Stimulated activated naive CD4-positive, alpha-beta T cell treated with Interleukin-2 at 50 U/mL for 16 hours (primary cell): Measurements from ENCODE around the gene CEACAM18.
"Not testable (repeated sequence)": the region's sequence is repeated elsewhere in the genome, so short reads cannot be mapped to it uniquely, and the experiment has no call there.

Experiments used
- DNase-seq: peaks from one replicate; lab custom pipeline; 2025; lab: John Stamatoyannopoulos, UW

The CEACAM18 gene

GRCh38 chr19:51478381-51479234, at the start of gene CEACAM18:
Gene CEACAM18, plus strand, starts transcription at chr19:51478539.
- no peak for DNase-seq

DNA sequence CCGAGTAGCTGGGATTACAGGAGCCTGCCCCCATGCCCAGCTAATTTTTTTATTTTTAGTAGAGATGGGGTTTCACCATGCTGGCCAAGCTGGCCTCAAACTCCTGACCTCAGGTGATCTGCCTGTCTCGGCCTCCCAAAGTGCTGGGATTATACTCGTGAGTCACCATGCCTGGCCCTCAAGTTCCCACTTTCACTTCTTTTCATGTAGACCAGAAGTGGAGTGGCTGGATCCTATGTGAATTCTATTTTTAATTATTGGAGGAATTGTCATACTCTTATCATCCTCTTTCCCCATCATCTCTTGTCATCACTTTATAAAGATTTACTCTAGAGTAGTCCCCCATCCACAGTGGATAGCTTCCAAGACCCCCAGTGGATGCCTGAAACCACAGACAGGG, 48.1 kb upstream of the CEACAM18 start:
- DNase-seq, result no peak

GRCh38 chr19:51431124-51431523, 47.2 kb upstream of the CEACAM18 start:
- no peak for DNase-seq

DNA sequence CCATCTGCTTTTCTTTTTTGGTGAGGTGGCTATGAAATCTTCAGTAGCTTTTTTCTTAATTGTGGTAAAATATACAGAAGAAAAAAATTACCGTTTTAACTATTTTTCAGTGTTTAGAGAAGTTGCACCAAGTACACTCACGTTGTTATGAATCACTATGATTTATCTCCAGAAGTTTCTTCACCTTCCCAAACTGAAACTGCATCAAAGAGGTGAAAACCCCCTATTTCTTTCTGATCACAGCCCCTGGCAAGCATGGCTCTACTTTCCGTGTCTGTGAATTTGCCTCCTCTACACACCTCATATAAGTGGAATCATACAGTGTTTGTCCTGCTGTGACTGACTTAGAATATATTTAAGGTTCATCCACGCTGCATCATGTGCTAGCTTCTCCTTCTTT, 45.3 kb upstream of the CEACAM18 start:
- DNase-seq, result no peak

GRCh38 chr19:51434456-51434855, 43.9 kb upstream of the CEACAM18 start:
- no peak for DNase-seq

DNA sequence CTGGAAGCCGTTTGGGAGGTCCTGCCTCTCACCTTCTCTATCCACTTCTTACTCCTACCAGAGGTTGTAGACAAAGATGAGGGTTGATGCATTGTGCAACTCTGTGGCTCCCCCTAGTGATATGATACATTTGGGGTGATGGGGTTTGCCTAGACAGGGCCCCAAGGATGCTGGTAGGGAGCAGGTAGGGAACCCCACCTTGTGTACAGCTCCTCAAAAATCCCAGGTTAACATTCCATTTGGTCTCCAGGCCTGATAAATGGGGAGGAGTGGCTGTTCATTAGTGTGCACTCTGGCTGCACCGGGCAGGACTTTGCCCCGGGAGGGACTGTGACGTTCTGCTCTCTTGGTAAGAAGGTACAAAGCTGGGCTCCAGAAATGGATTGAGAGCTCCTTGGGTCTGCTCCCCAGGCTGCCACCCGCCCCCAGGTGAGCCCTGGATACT, 39.3 kb upstream of the CEACAM18 start:
- DNase-seq, result no peak

DNA sequence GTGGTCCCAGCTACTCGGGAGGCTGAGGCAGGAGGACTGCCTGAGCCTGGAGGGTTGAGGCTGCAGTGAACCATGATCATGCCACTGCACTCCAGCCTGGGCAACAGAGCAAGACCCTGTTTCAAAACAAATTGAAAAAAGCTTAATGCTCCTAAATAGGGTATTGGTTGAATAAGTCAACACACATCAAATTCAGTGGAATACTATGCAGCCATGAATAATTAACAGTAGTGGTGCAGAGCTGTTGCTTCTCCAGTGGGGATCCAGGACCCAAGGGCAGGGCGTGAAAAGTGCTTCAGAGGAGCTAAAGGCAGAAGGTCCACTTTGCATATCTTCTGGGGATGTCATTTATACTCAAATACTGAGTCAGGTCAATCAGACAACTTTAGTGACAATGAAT, 38.3 kb upstream of the CEACAM18 start:
- DNase-seq, result no peak

GRCh38 chr19:51440846-51441409, 37.4 kb upstream of the CEACAM18 start:
- peak; percentile 69 for DNase-seq

DNA sequence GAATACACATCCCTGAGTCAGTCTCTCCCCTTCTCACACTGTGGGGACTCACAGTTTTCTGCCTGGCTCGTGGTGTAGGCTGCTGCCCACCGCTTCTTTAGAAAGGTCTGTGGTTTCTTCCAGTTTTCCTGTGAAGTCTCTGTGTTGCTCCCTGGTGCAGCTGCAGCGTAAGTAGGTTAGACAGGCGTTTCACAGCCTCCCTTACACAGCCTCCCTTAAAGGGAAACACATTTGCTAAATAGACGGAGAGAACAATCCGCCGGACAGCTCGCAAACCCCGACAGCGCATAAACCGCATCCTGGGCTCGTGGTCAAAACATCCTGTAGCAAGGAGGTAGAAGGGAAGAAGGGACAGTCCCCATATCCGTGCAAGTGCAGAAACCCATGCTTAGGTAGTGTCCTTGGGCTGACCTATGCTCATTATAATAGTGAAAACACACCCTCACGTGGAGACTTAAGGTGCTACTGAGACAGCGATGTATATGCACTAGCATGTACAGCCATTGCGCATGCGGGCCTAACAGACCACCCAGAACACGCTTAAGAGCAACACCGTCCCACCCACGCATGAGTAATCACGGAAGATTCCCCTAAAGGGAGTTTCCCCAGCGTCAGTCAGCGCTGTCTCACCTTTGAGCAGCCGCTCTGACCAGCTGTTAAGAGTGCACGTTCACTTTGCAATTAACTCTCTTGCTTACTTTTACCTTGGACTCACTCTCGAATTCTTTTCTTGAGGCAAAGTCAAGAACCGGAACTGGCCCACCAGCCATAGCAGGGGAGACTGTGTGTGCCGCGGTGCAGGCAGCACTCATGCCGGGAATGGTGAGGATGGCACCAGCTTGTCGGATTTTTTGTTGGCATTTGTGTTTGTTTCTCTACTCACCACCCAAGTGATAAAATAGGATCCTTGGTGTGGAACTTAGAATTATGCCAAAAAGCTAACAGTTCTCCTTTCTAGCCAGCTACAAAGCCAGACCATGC, 36.6 kb upstream of the CEACAM18 start:
- peak; percentile 88 for DNase-seq

GRCh38 chr19:51447510-51447909, 30.8 kb upstream of the CEACAM18 start:
- DNase-seq, result not testable (repeated sequence)

DNA sequence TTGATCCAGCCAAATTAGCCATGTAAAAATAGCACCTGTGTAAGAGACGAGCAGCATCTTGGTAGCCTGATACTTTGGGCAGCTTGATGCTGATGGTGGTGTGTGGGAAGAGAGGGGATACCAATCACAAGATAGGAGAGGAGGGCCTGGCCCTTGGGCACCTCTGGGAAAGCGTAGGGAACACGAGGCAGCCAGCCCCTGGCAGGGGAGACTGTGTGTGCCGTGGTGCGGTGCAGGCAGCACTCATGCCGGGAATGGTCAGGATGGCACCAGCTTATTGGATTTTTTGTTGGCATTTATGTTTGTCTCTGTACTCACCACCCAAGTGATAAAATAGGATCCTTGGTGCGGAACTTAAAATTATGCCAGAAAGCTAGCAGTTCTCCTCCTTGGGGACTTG, 30.3 kb upstream of the CEACAM18 start:
- DNase-seq, result no peak

GRCh38 chr19:51448411-51449016, 29.8 kb upstream of the CEACAM18 start:
- peak; percentile 42 for DNase-seq

DNA sequence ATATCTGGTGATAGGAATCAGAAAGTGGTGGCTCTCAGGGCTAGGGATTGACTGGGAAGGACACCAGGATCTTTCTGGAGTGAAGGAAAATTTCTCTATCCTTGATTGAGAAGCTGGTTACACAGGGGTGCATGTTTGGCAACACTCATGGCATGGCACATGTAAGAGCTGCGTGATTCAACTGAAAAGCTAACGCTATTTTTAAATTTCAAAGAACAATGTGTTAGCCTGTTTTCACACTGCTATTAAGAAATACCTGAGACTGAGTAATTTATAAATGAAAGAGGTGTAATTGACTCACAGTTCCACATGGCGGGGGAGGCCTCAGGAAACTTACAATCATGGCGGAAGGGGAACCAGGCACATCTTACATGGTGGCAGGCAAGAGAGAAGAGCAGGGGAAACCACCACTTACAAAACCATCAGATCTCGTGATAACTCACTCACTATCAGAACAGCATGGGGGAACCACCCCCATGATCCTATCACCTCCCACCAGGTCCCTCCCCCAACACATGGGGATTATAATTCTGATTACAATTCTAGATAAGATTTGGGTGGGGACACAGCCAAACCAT, 27.5 kb upstream of the CEACAM18 start:
- DNase-seq, result peak; percentile 34

DNA sequence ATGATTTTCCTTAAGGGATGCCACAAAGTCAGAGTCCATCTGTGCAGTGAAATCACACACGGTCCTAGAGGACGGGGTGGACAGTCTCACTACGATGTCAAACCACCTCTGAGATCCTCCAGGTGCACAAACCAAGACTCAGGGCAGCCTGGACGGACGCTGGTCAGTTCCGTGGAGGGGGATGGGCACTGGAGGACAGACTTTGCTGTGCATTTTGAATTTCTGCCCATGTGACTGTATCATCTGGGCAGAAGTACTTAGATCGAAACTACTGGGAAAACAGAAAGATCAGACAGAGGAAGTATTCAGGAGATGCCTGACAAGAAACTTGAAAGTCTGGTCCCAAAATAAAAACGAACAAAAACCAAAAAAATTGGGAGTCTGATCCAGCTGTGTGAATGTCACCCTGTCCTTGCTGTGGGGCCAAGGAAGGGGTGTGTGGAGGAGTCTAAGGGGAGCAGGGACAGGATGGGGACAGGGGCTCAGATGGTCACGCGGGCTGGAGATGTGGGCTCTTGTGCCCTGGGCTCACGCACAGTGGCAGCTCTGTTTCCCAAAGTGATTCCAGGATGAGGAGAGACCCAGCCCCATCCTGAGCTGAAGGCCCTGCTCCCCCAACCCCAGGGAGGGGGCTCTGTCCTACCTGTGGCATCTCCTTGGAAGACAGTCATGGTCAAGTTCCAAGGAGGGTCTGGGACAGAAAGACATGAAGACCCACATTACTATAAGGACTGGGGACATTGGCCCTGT, 21.6 kb upstream of the CEACAM18 start:
- DNase-seq, result no peak

- DNase-seq, result no peak
Observed at GRCh38 chr19:51457351-51458013, 20.9 kb upstream of the CEACAM18 start.

- no peak for DNase-seq
Observed at GRCh38 chr19:51458051-51458645, 20.2 kb upstream of the CEACAM18 start, which contains the start of gene SIGLEC8. Gene SIGLEC8, minus strand, starts transcription at chr19:51458454. Its CDS starts 67 bp downstream, at chr19:51458387.

DNA sequence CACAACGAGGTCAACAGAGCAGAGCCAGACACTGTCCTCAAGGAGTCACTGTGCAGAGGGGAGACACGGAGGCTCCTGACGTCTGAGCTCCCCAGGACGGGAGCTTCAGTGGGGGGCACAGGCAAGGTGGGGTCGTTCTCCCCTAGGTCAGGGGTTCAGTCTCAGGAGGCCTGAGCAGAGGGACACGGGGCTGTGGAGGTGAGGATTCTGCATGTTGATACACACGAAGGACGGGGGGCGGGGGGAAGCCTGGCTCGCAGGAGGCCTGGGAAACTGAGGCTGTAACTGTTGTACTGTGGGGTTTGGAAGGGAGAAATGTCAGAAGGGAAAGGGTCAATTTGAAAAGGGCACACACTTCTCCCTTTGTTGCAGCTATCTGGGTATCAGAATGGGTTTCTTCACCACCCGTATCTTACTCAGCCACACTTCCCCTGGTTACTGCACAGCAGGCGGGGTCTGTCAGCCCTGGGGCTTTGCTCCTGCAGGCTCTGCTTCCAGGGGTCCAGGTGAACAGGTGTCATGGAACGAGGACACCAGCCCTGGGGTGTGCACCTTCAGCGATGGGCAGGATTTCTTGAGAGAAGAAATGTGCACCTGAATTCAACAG, 19.3 kb upstream of the CEACAM18 start:
- DNase-seq, result no peak

- DNase-seq, result no peak
Observed at GRCh38 chr19:51460164-51460992, 18.0 kb upstream of the CEACAM18 start.
